ENCODE data around the gene PACRG. TPM values are rescaled to one million over a fixed set of nuclear protein-coding genes. Genes with fewer than 3 reads are reported as not detected.
A peak's percentile ranks its signal among the peaks of the same experiment; 100 is the strongest.

The PACRG gene
- total RNA-seq, 1 experiment from 2014 or later, result 0.26 TPM

DNA sequence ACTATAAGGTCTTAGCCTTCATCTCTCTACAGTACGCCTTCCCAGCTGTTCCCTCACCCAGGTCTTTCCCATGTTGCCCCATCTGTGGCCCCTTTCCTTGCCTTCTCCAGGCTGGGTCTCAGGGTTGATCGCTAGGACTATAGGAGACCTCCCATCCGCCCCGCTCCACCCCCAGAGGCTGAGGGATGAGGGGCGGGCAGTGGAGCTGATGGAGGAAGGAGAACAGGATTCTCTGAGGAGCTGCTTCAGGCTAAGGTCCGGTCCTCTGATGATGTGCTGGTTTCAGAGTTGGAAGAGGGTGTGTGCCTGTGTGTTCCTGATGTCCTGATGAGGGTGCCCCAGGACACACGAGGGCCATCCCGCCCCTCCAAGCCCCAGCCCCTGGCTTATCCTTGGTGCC, 531.9 kb downstream of the PACRG start:
- H2AFZ ChIP-seq (ENCODE audit: low read length), result no peak overlapping the region
- H3K9ac ChIP-seq (ENCODE audit: extremely low read depth, insufficient read length, low read length), result no peak overlapping the region
- H2BK12ac ChIP-seq (ENCODE audit: insufficient read length, low read depth, low read length), result no peak overlapping the region
- H3K9me3 ChIP-seq (ENCODE audit: control insufficient read depth, low read depth, low read length), result no peaks in the 10 kb centered on the region
- peak overlapping the region; percentile 61 for H3K4me2 ChIP-seq (ENCODE audit: insufficient read depth, insufficient read length, low read length)
- no peaks in the 10 kb centered on the region for H3K79me2 ChIP-seq (ENCODE audit: insufficient read depth, low read length)
- no peak overlapping the region for H2BK5ac ChIP-seq (ENCODE audit: insufficient read length, low read length)
- H4K8ac ChIP-seq (replicated peaks; ENCODE audit: insufficient read length, low read depth, low read length), result no peak overlapping the region
- no peaks in the 10 kb centered on the region for H3K79me1 ChIP-seq (ENCODE audit: insufficient read depth, low read depth, low read length, poor library complexity, severe bottlenecking)
- peak overlapping the region; percentile 18 for H3K18ac ChIP-seq (ENCODE audit: insufficient read length, low read depth, low read length)
- peaks cover 36% of the 10 kb centered on the region for H3K27me3 Mint-ChIP-seq (ENCODE audit: low read depth)
- WGBS (ENCODE audit: extremely low coverage, insufficient read length, low lambda C conversion rate), result no CpG with 5 or more reads among the region's 8 CpGs
- H3K4me1 ChIP-seq (ENCODE audit: insufficient read depth, low read length), result peaks cover 2% of the 10 kb centered on the region; the same call in 1 of the 2 replicates
- peaks cover 5 to 9% of the 10 kb centered on the region in 2 experiments; a peak in 3 of 5 replicates for H3K9me3 Mint-ChIP-seq
- no peak overlapping the region for H3K27ac ChIP-seq (ENCODE audit: insufficient read length, low read depth, low read length)
- TF ChIP-seq, protein P1, sequence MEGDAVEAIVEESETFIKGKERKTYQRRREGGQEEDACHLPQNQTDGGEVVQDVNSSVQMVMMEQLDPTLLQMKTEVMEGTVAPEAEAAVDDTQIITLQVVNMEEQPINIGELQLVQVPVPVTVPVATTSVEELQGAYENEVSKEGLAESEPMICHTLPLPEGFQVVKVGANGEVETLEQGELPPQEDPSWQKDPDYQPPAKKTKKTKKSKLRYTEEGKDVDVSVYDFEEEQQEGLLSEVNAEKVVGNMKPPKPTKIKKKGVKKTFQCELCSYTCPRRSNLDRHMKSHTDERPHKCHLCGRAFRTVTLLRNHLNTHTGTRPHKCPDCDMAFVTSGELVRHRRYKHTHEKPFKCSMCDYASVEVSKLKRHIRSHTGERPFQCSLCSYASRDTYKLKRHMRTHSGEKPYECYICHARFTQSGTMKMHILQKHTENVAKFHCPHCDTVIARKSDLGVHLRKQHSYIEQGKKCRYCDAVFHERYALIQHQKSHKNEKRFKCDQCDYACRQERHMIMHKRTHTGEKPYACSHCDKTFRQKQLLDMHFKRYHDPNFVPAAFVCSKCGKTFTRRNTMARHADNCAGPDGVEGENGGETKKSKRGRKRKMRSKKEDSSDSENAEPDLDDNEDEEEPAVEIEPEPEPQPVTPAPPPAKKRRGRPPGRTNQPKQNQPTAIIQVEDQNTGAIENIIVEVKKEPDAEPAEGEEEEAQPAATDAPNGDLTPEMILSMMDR (conservative IDR thresholded peaks at IDR 0.05), result no peak
- H3K4me3 Mint-ChIP-seq, result peak overlapping the region; percentile 55 to 69
- H2BK120ac ChIP-seq (ENCODE audit: low read depth, low read length, poor library complexity, severe bottlenecking), result no peak overlapping the region
- no peak overlapping the region for H2BK20ac ChIP-seq (ENCODE audit: low read depth, low read length, poor library complexity, severe bottlenecking)
- H4K91ac ChIP-seq (ENCODE audit: insufficient read length, low read depth, low read length), result no peak overlapping the region
- no peak overlapping the region for H2AK5ac ChIP-seq (ENCODE audit: insufficient read length, low read length)
- peaks cover 11% of the 10 kb centered on the region for H3K27me3 ChIP-seq (ENCODE audit: insufficient read depth, low read length)
- H3K4me1 Mint-ChIP-seq, result peaks cover 49 to 53% of the 10 kb centered on the region in 2 experiments
- DNase-seq, result no peak
- peak overlapping the region in 2 of 3 experiments; percentile 97 to 99; a peak in 4 of 7 replicates for H3K27ac Mint-ChIP-seq
- H3K56ac ChIP-seq (ENCODE audit: insufficient read length, low read depth, low read length), result no peak overlapping the region
- peaks cover 7% of the 10 kb centered on the region for H3K23me2 ChIP-seq (ENCODE audit: insufficient read length, low read depth, low read length, poor library complexity, severe bottlenecking)
- 0 out of 2 replicates have a peak overlapping the region, but pooled peaks have one; percentile 11 for H3K14ac ChIP-seq (ENCODE audit: insufficient read depth, low read length)
- H2BK15ac ChIP-seq (ENCODE audit: low read depth, low read length), result no peak overlapping the region
- H4K5ac ChIP-seq (ENCODE audit: insufficient read length, low read depth, low read length), result no peak overlapping the region
- H3T11ph ChIP-seq (ENCODE audit: low read length), result no peak overlapping the region
- no peaks in the 10 kb centered on the region for H4K20me1 ChIP-seq (ENCODE audit: control insufficient read depth, insufficient read depth, insufficient read length)
- peaks cover 7 to 9% (median 8%) of the 10 kb centered on the region in 3 experiments; a peak in 5 of 7 replicates for H3K36me3 Mint-ChIP-seq (ENCODE audit: insufficient read depth in 1 of 3, low read depth in 3 of 3)
- no peak overlapping the region for H3K4ac ChIP-seq (ENCODE audit: low read depth, low read length)
- H3K23ac ChIP-seq (ENCODE audit: insufficient read length, low read depth, low read length), result no peak overlapping the region
